Activated CD8-positive, alpha-beta memory T cell treated with anti-CD3 and anti-CD28 coated beads for 24 hours (primary cell): Measurements from ENCODE around the gene C4orf17.

Experiments used
- DNase-seq: peaks from one replicate; pipeline ENCODE4 v3.0.0-alpha.2; 2020

C4orf17 gene

GRCh38 chr4:99540277-99540939 is 29.6 kb downstream of the C4orf17 start:
- no peak for DNase-seq

- DNase-seq = no peak
Measured at GRCh38 chr4:99552872-99553271, 42.1 kb downstream of the C4orf17 start.

- peak; percentile 96 for DNase-seq
Measured at GRCh38 chr4:99563310-99564186, 52.7 kb downstream of the C4orf17 start, which contains the start of gene TRMT10A. TRMT10A (minus strand) TSS chr4:99564039; CDS start chr4:99559338, 4,701 bp downstream.

- DNase-seq = no peak
Measured at GRCh38 chr4:99564921-99565320, 54.1 kb downstream of the C4orf17 start.

GRCh38 chr4:99571883-99572282 is 61.1 kb downstream of the C4orf17 start:
- DNase-seq = no peak

- DNase-seq = no peak
Measured at GRCh38 chr4:99572527-99573240, 61.9 kb downstream of the C4orf17 start.

GRCh38 chr4:99573735-99574368 is 63.0 kb downstream of the C4orf17 start:
- no peak for DNase-seq

- no peak for DNase-seq
Measured at GRCh38 chr4:99574530-99575324, 63.9 kb downstream of the C4orf17 start, which contains the start of gene MTTP. MTTP (plus strand) TSS chr4:99574824; CDS start chr4:99574910, 86 bp downstream.

- DNase-seq = no peak
Measured at GRCh38 chr4:99578714-99579113, 67.9 kb downstream of the C4orf17 start.

- no peak for DNase-seq
Measured at GRCh38 chr4:99585516-99585915, 74.7 kb downstream of the C4orf17 start.

- no peak for DNase-seq
Measured at GRCh38 chr4:99586322-99586721, 75.5 kb downstream of the C4orf17 start.

GRCh38 chr4:99586797-99587196 is 76.0 kb downstream of the C4orf17 start:
- no peak for DNase-seq

- no peak for DNase-seq
Measured at GRCh38 chr4:99587309-99587708, 76.5 kb downstream of the C4orf17 start.

- no peak for DNase-seq
Measured at GRCh38 chr4:99587803-99588202, 77.0 kb downstream of the C4orf17 start.

- no peak for DNase-seq
Measured at GRCh38 chr4:99591757-99592156, 80.9 kb downstream of the C4orf17 start.
